Activated naive CD4-positive, alpha-beta T cell (primary cell): ENCODE measurements around the gene HIBCH.
"Not testable (repeated sequence)": the region's sequence is repeated elsewhere in the genome, so short reads cannot be mapped to it uniquely, and the experiment has no call there.

Experiments used
- DNase-seq, 4 experiments: peaks; one replicate each; lab custom pipeline; 2025; lab: John Stamatoyannopoulos, UW

The HIBCH gene

DNA sequence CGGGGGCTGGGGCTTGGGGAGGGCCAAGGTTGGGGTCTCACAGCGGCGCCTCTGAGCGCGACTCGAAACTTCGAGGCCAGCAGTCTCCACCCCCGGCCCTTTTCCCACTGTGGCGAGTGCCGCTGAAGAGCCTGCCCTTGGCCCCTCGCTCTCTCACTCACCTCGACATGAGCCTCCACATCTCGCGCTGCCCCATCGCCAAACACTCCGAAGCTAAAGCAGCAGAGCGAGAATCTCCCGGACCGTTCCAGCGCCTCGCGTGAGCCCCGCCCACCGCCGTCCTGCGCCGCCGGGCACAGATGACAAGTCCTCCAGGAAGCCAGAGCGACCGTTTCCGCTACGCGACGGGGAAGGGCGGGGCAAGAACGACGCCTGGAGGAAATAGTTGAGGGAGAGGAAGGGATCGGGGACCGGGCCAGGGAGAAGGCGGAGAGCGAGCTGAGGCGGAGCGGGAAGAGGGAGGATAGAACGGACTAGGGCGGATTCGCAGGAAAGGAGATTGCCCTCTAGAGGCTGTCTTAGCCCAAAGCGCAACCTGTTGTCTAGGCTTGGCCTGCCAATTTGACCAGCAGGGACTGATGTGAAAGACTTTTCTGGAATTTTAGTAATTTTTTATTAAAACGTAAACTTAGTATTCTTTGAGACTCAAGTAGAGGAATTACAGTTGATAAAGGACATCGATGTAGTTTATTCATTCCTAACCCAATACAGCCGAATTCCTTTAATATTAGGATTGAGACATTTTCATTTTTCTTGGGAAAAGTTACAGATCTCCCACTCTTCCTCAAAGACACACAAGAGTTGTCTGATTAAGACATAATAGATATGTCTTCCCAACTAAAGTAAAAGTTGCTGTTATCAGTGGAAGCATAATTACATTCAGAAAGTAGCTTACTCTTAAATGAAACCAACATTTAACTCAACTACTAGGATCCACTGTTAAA lies at the start of gene HIBCH:
Gene HIBCH, minus strand, starts transcription at position 272 of the 944 bp plus-strand sequence. Its CDS starts 76 bp downstream, at position 196.
- DNase-seq, result peak; percentile 51 to 73 (median 60)

- DNase-seq, result no peak
Measured at GRCh38 chr2:190367091-190367490, 47.5 kb upstream of the HIBCH start.

DNA sequence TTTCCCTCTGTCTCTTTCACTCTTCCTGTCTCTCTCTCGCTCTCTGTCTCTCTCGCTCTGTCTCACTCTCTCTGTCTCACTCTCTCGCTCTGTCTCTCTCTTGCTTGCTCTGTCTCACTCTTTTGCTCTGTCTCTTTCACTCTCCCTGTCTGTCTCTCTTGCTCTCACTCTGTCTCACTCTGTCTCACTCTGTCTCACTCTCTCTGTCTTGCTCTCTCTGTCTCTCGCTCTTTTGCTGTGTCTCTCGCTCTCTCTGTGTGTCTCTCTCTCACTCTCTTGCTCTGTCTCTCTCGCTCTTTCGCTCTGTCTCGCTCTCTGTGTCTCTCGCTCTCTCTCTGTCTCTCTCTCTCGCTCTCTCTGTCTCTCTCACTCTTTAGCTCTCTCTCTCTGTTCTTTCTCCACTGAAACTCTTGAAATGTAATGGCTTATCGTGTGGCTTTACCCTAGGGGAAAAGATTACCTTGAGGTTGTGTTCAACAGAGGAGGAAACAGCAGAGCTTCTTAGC lies 46.7 kb upstream of the HIBCH start:
- no peak for DNase-seq

DNA sequence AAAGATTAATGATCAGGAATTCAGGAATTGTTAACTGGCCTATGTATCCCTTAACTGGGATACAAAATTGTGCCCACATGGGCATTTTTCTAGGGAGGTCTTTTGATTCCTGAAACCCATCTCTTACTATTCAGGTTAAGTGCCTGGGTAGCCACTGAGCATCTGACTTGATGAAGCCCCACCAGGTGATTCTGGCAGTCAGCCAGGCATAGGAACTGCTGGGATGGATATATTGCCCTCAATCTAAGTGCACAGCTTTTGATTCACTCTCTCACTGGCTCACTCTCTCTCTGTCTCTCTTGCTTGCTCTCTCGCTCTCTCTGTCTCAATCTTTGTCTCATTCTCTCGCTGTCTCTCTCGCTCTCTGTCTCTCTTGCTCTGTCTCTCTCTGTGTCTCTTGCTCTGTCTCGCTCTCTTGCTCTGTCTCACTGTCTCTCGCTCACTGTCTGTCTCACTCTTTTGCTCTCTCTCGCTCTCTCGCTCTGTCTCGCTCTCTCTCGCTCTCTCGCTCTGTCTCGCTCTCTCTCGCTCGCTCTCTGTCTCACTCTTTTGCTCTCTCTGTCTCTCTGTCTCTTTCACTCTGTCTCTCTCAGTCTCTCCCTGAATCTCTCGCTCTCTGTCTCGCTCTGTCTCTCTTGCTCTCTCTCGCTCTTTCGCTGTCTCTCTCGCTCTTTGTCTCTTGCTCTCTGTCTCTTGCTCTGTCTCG lies 46.0 kb upstream of the HIBCH start:
- DNase-seq, result no peak

DNA sequence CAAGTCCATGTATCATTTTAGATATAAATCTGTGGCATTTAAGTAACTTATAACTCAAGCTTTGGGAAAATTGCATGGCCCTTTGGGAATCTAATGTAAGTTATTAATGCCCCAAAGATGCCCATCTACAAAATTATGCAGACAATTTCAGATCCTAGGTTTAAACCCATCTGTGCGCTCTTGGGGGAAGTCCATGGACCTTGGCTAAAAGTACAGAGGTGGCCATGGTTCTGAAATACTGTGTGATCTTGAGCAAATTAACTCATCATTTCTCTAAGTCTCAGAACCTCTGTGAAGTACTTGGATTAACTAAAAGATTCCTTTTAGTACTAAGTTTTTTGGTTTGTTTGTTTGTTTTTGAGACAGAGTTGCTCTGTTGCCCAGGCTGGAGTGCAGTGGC lies 43.3 kb upstream of the HIBCH start:
- no peak for DNase-seq

- no peak for DNase-seq
Measured at GRCh38 chr2:190361572-190361971, 41.9 kb upstream of the HIBCH start.

GRCh38 chr2:190360965-190361364 lies 41.3 kb upstream of the HIBCH start:
- DNase-seq, result no peak

DNA sequence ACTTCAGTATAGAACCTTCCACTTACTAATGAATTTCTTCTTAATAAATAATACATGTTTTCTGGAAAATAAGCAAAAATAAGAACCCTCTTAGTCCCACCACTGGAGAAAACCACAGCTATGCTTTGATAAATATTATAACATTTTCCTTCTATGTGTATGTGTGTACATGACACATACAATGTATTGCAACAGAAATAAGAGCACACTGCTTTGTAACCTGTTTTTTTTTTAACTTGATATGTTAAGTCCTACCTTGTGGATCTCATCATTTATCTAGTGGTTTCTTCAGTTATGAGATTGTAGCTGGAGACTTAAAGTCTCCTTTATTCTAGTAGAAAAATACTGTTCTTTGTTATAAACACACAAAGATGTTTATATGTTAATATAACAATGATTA lies 40.9 kb upstream of the HIBCH start:
- no peak for DNase-seq

GRCh38 chr2:190358655-190359448 lies 39.2 kb upstream of the HIBCH start:
- DNase-seq, result not testable (repeated sequence)

- DNase-seq, result no peak
Measured at GRCh38 chr2:190357600-190357999, 38.0 kb upstream of the HIBCH start.

GRCh38 chr2:190355968-190356644 lies 36.5 kb upstream of the HIBCH start:
- no peak for DNase-seq

- DNase-seq, result no peak
Measured at GRCh38 chr2:190354003-190354690, 34.5 kb upstream of the HIBCH start.

GRCh38 chr2:190353537-190353899 lies 33.9 kb upstream of the HIBCH start:
- no peak for DNase-seq

DNA sequence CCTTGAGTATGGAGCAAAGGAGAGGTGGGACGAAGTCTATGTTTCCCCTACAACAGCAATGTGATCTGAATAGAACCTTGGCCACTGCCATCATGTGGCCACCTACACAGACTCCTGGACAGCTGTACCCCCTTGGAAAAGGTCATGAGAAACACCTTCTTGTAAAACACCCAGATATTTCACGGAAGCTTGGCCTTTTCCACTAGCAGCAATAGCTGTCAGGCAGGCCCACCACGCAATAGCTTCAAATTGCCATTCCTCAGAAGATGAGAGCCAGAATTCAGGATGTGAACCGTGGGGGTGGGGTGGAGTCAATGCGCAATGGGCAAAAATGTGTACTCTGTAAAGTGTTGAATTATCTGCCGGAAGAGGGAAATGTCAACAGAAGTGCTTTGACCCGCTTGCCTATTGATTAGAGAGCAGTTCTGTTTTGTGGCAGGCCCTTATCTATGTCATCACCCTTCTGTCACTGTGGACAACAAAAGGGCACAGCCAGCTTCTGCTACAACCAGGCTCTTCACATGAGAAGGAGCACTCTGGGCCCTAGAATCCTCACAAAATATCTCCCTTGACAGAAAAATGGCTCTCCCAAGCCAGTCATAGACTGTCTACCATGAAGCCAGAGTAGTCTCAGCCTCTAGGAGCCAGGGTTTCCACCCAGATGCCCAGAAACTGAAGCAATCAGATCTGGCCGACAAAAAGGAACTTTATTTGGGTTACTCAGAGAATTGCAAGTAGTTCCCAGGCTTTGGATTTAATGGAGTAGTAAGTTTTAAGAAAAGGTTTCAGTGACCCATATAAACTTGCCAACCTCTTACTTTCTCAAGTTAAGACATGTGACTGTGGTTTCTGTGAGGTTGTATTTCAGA lies 33.3 kb upstream of the HIBCH start:
- DNase-seq, result no peak

DNA sequence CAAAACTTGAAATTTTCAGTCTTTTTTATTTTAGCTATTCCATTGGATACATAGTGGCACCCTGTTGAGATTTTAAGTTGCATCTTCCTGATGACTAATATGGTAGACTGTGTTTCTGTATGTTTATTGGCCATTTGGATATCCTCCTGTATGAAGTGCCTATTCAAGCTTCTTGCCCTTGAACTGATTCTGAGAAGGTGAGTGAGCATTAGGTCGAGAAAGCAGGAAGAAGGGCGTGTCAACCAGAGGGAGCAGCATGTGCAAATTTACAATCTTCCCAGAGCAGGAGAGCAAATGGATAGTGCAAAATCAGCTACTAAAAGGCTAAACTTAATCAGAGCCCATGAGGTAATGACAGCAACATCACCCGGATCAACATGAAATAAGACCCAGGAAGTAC lies 32.3 kb upstream of the HIBCH start:
- DNase-seq, result no peak

GRCh38 chr2:190350371-190350770 lies 30.7 kb upstream of the HIBCH start:
- DNase-seq, result no peak

GRCh38 chr2:190344276-190344827 lies 24.7 kb upstream of the HIBCH start:
- no peak for DNase-seq

GRCh38 chr2:190343536-190344275 lies 24.1 kb upstream of the HIBCH start, which contains the start of gene INPP1:
Gene INPP1, plus strand, starts transcription at chr2:190343589. Its CDS starts 16,514 bp downstream, at chr2:190360103.
- DNase-seq, result peak in 2 of 4 experiments; percentile 9 to 26

DNA sequence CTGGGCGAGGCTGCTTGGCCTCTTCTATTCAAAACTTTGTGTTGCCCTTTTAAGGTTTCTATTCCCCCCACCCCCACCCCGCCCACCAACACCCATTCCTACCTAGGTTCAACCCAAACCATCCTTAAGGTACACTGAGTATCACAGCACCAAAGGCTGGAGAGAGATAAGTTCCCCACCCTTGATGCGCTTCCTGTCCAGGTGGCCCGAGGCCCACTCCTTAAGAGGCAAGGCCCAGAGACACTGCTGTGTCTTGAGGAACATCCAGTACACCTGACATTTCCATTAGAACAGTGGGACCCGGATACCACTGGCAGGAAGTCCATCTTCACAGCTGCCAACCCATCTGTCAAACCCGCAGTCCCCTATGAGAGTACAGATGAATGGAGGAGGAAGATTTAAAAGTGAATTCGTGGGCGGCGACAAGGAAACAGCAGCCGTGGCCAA lies 23.5 kb upstream of the HIBCH start:
- DNase-seq, result no peak
